HUES6 (cell line): ENCODE results near the gene CNTN5.

Experiments
- H3K27ac ChIP-seq: 2 replicates; pipeline ENCODE4 v1.7.0; 2013; ENCODE audit warnings: low read depth, mild to moderate bottlenecking, low read length, inconsistent platforms
- H3K27me3 ChIP-seq: 2 replicates; pipeline ENCODE4 v1.6.1; 2013; ENCODE audit warnings: low read length; ENCODE audit not compliant: control insufficient read depth, insufficient read depth
- H3K36me3 ChIP-seq: 2 replicates; pipeline ENCODE4 v1.6.1; 2013; ENCODE audit warnings: low read length; ENCODE audit not compliant: control insufficient read depth, insufficient read depth
- H3K4me1 ChIP-seq: 2 replicates; pipeline ENCODE4 v1.6.1; 2013; ENCODE audit warnings: low read length; ENCODE audit not compliant: control insufficient read depth, insufficient read depth
- H3K4me3 ChIP-seq: 2 replicates; pipeline ENCODE4 v1.5.1; 2013; ENCODE audit warnings: low read depth, low read length
- H3K9ac ChIP-seq: one replicate; pipeline ENCODE4 v1.6.1; 2013; ENCODE audit warnings: mild to moderate bottlenecking, low read length
- H3K9me3 ChIP-seq: 2 replicates; pipeline ENCODE4 v1.6.1; 2013; ENCODE audit warnings: low read depth, low read length; ENCODE audit not compliant: control insufficient read depth, insufficient read depth

The CNTN5 gene

GRCh38 chr11:99505831-99506230, 485.1 kb downstream of the CNTN5 start:
- no peak overlapping the region for H3K27ac ChIP-seq
- no peak overlapping the region for H3K4me3 ChIP-seq
- no peaks in the 10 kb centered on the region for H3K27me3 ChIP-seq
- no peak overlapping the region for H3K9ac ChIP-seq
- no peaks in the 10 kb centered on the region for H3K9me3 ChIP-seq
- 0 out of 2 replicates have a peak, but pooled peaks cover 3% of the 10 kb centered on the region for H3K4me1 ChIP-seq
- H3K36me3 ChIP-seq, result no peaks in the 10 kb centered on the region

- 0 out of 2 replicates have a peak, but pooled peaks cover 6% of the 10 kb centered on the region for H3K4me1 ChIP-seq
- no peak overlapping the region for H3K4me3 ChIP-seq
- no peaks in the 10 kb centered on the region for H3K36me3 ChIP-seq
- no peaks in the 10 kb centered on the region for H3K9me3 ChIP-seq
- H3K27me3 ChIP-seq, result no peaks in the 10 kb centered on the region
- H3K27ac ChIP-seq, result no peak overlapping the region
- no peak overlapping the region for H3K9ac ChIP-seq
These were observed 489.1 kb downstream of the CNTN5 start for GRCh38 chr11:99509863-99510262.

- H3K9me3 ChIP-seq, result no peaks in the 10 kb centered on the region
- no peaks in the 10 kb centered on the region for H3K27me3 ChIP-seq
- no peak overlapping the region for H3K9ac ChIP-seq
- H3K4me1 ChIP-seq, result 0 out of 2 replicates have a peak, but pooled peaks cover 3% of the 10 kb centered on the region
- no peaks in the 10 kb centered on the region for H3K36me3 ChIP-seq
- H3K27ac ChIP-seq, result no peak overlapping the region
- no peak overlapping the region for H3K4me3 ChIP-seq
These were observed 492.6 kb downstream of the CNTN5 start for GRCh38 chr11:99513368-99513767.

- Histone ChIP-seq H3K27ac (no peak overlapping the region), H3K4me1 (peaks cover 6% of the 10 kb centered on the region; the same call in 1 of the 2 replicates), H3K4me3 (no peak overlapping the region), H3K36me3 (no peaks in the 10 kb centered on the region), H3K9me3 (no peaks in the 10 kb centered on the region), H3K9ac (no peak overlapping the region), H3K27me3 (no peaks in the 10 kb centered on the region)
These were observed 498.3 kb downstream of the CNTN5 start for GRCh38 chr11:99519095-99519494.

GRCh38 chr11:99522467-99523173, 501.9 kb downstream of the CNTN5 start:
- no peak overlapping the region for H3K27ac ChIP-seq

GRCh38 chr11:99531468-99531867, 510.7 kb downstream of the CNTN5 start:
- Histone ChIP-seq H3K9ac (no peak overlapping the region), H3K27me3 (no peaks in the 10 kb centered on the region), H3K9me3 (no peaks in the 10 kb centered on the region), H3K4me3 (no peak overlapping the region), H3K4me1 (no peaks in the 10 kb centered on the region), H3K27ac (no peak overlapping the region), H3K36me3 (no peaks in the 10 kb centered on the region)

More at GRCh38 chr11:99522467-99523173, 501.9 kb downstream of the CNTN5 start:
- Histone ChIP-seq H3K4me1 (peaks cover 6% of the 10 kb centered on the region; the same call in 1 of the 2 replicates), H3K36me3 (no peaks in the 10 kb centered on the region), H3K9ac (no peak overlapping the region), H3K27me3 (no peaks in the 10 kb centered on the region), H3K9me3 (no peaks in the 10 kb centered on the region), H3K4me3 (no peak overlapping the region)

GRCh38 chr11:99534812-99535211, 514.1 kb downstream of the CNTN5 start:
- no peaks in the 10 kb centered on the region for H3K27me3 ChIP-seq
- H3K36me3 ChIP-seq, result no peaks in the 10 kb centered on the region
- no peak overlapping the region for H3K4me3 ChIP-seq
- H3K9ac ChIP-seq, result no peak overlapping the region
- H3K9me3 ChIP-seq, result no peaks in the 10 kb centered on the region
- no peak overlapping the region for H3K27ac ChIP-seq
- no peaks in the 10 kb centered on the region for H3K4me1 ChIP-seq

- no peaks in the 10 kb centered on the region for H3K4me1 ChIP-seq
- no peak overlapping the region for H3K27ac ChIP-seq
- no peaks in the 10 kb centered on the region for H3K36me3 ChIP-seq
- no peak overlapping the region for H3K9ac ChIP-seq
- no peaks in the 10 kb centered on the region for H3K9me3 ChIP-seq
- H3K4me3 ChIP-seq, result no peak overlapping the region
- H3K27me3 ChIP-seq, result no peaks in the 10 kb centered on the region
These were observed 514.7 kb downstream of the CNTN5 start for GRCh38 chr11:99535406-99535805.

- H3K27me3 ChIP-seq, result no peaks in the 10 kb centered on the region
- H3K36me3 ChIP-seq, result no peaks in the 10 kb centered on the region
- H3K4me3 ChIP-seq, result no peak overlapping the region
- no peaks in the 10 kb centered on the region for H3K4me1 ChIP-seq
- H3K9me3 ChIP-seq, result no peaks in the 10 kb centered on the region
- no peak overlapping the region for H3K27ac ChIP-seq
- H3K9ac ChIP-seq, result no peak overlapping the region
These were observed 515.1 kb downstream of the CNTN5 start for GRCh38 chr11:99535819-99536218.

- Histone ChIP-seq H3K36me3 (no peaks in the 10 kb centered on the region), H3K27me3 (no peaks in the 10 kb centered on the region), H3K4me1 (no peaks in the 10 kb centered on the region), H3K4me3 (no peak overlapping the region), H3K27ac (no peak overlapping the region), H3K9me3 (no peaks in the 10 kb centered on the region), H3K9ac (no peak overlapping the region)
These were observed 516.9 kb downstream of the CNTN5 start for GRCh38 chr11:99537681-99538080.

GRCh38 chr11:99545616-99546015, 524.9 kb downstream of the CNTN5 start:
- Histone ChIP-seq H3K27me3 (no peaks in the 10 kb centered on the region), H3K9ac (no peak overlapping the region), H3K4me1 (no peaks in the 10 kb centered on the region), H3K36me3 (no peaks in the 10 kb centered on the region), H3K9me3 (no peaks in the 10 kb centered on the region), H3K4me3 (no peak overlapping the region), H3K27ac (no peak overlapping the region)
